ENCODE data around the gene UTP18.
"Not testable (repeated sequence)": the region's sequence is repeated elsewhere in the genome, so short reads cannot be mapped to it uniquely, and the experiment has no call there.

DNA sequence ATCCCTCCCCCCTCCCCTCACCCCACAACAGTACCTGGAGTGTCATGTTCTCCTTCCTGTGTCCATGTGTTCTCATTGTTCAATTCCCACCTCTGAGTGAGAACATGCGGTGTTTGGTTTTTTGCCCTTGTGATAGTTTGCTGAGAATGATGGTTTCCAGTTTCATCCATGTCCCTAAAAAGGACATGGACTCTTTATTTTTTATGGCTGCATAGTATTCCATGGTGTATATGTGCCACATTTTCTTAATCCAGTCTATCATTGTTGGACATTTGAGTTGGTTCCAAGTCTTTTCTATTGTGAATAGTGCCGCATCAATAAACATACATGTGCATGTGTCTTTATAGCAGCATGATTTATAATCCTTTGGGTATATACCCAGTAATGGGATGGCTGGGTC is 34.0 kb downstream of the UTP18 start:
- TF ChIP-seq POLR2A, POLR2AphosphoS5, TAF1 (IDR thresholded peaks at IDR 0.05; ENCODE audit: low read depth, low read length): not testable (repeated sequence)

Measured in GM12891 (cell line).